Prostate gland (tissue), 2 donors: ENCODE data around the gene SORL1. TPM values are rescaled to one million over a fixed set of nuclear protein-coding genes. Genes with fewer than 3 reads are reported as not detected.
A peak's percentile ranks its signal among the peaks of the same experiment; 100 is the strongest.

Source experiments
- DNase-seq: peaks from one replicate; pipeline ENCODE4 v3.0.0-alpha.2; 2019; ENCODE audit warnings: low spot score
- H3K27ac ChIP-seq, 2 donors: fragments of 200-600 bp; sonication (generic); 2 replicates each; pipeline ENCODE4 v1.5.1; 2017 to 2019
- H3K27me3 ChIP-seq: fragments of 200-600 bp; sonication (generic); replicated peaks from 2 replicates; pipeline ENCODE4 v1.5.1; 2019; ENCODE audit not compliant: insufficient read depth
- H3K36me3 ChIP-seq, 2 donors: fragments of 200-600 bp; sonication (generic); 1 replicate in 1 of 2; 2 replicates in 1 of 2; pipeline versions ENCODE4 v1.5.1 to v1.8.1; 2017 to 2019
- H3K4me1 ChIP-seq: fragments of 200-600 bp; sonication (generic); replicated peaks from 2 replicates; pipeline ENCODE4 v1.5.1; 2019
- H3K4me3 ChIP-seq, 2 donors: fragments of 200-600 bp; sonication (generic); 2 replicates each; pipeline ENCODE4 v1.5.1; 2017 to 2019
- H3K9me3 ChIP-seq: fragments of 200-600 bp; sonication (generic); 2 replicates; pipeline ENCODE4 v1.5.1; 2017
- CTCF ChIP-seq, 4 experiments: fragments of 200-600 bp in 2 of 4; fragments of 450-650 bp in 2 of 4; sonication (generic) in 2 of 4; IDR thresholded peaks; 1 replicate in 3 of 4; 2 replicates in 1 of 4; pipeline ENCODE4 v1.5.1; 2016 to 2019; ENCODE audit warnings: antibody characterized with exemption in 4 of 4, mild to moderate bottlenecking in 2 of 4, moderate library complexity in 2 of 4
- POLR2A ChIP-seq: fragments of 450-650 bp; IDR thresholded peaks from one replicate; pipeline ENCODE4 v1.6.1; 2016; ENCODE audit warnings: antibody characterized with exemption, mild to moderate bottlenecking
- POLR2AphosphoS5 ChIP-seq: sonication (generic); formaldehyde crosslinking; IDR thresholded peaks from one replicate; pipeline ENCODE4 v1.6.1; 2017; ENCODE audit warnings: antibody characterized with exemption
- WGBS: methylation state at CpG from one replicate; pipeline ENCODE4 v1.1.5; 2018; 5-methylcytosine and 5-hydroxymethylcytosine counted together
- intact Hi-C: fragments of 100-400 bp; cut with DNase I; formaldehyde crosslinking; loops from one replicate; pipeline ENCODE4 v1.14.2; 2022
- total RNA-seq, 2 donors: library from RNA; depleted of rRNA; stranded (reverse); fragments of >200 nt; gene quantifications; one replicate each; pipeline ENCODE4 v1.1.0, GENCODE V29; 2016

Gene SORL1
- total RNA-seq, 2 donors from 2014 or later = 77.4 to 97.6 TPM

GRCh38 chr11:121443688-121444275 lies 8.3 kb upstream of the SORL1 start:
- 66% methylated on average over 4 of the region's 4 CpGs for WGBS
- H3K36me3 ChIP-seq = no peaks in the 10 kb centered on the region
- H3K27me3 ChIP-seq = no peaks in the 10 kb centered on the region
- no peak overlapping the region for H3K27ac ChIP-seq
- H3K9me3 ChIP-seq = no peaks in the 10 kb centered on the region
- intact Hi-C loops = no loop called here
- no peak overlapping the region for H3K4me3 ChIP-seq
- DNase-seq = no peak
- no peaks in the 10 kb centered on the region for H3K4me1 ChIP-seq
- TF ChIP-seq CTCF (IDR thresholded peaks at IDR 0.05) (no peak), POLR2AphosphoS5 (no peak), POLR2A (no peak)

- TF ChIP-seq POLR2AphosphoS5 (no peak), POLR2A (no peak), CTCF (IDR thresholded peaks at IDR 0.05) (no peak)
- intact Hi-C loops = no loop called here
- Histone ChIP-seq H3K27me3 (no peaks in the 10 kb centered on the region), H3K4me3 (no peak overlapping the region), H3K4me1 (no peaks in the 10 kb centered on the region), H3K36me3 (no peaks in the 10 kb centered on the region), H3K27ac (no peak overlapping the region), H3K9me3 (no peaks in the 10 kb centered on the region)
- DNase-seq = no peak
- WGBS = 83% methylated on average over 3 of the region's 3 CpGs
Measured at GRCh38 chr11:121444526-121444925, 7.6 kb upstream of the SORL1 start.

- H3K9me3 ChIP-seq = no peaks in the 10 kb centered on the region
- TF ChIP-seq CTCF (IDR thresholded peaks at IDR 0.05) (no peak), POLR2AphosphoS5 (no peak), POLR2A (no peak)
- no peak overlapping the region for H3K27ac ChIP-seq
- no peak overlapping the region for H3K4me3 ChIP-seq
- no peaks in the 10 kb centered on the region for H3K27me3 ChIP-seq
- WGBS = 88% methylated on average over 14 of the region's 14 CpGs
- intact Hi-C loops = no loop called here
- no peak for DNase-seq
- no peaks in the 10 kb centered on the region for H3K36me3 ChIP-seq
- H3K4me1 ChIP-seq = no peaks in the 10 kb centered on the region
Measured at GRCh38 chr11:121445071-121445768, 6.9 kb upstream of the SORL1 start.

- H3K27me3 ChIP-seq = no peaks in the 10 kb centered on the region
- H3K4me3 ChIP-seq = no peak overlapping the region
- DNase-seq = no peak
- no peaks in the 10 kb centered on the region for H3K4me1 ChIP-seq
- H3K9me3 ChIP-seq = no peaks in the 10 kb centered on the region
- intact Hi-C loops = no loop called here
- TF ChIP-seq CTCF (IDR thresholded peaks at IDR 0.05) = peak in 2 of 4 experiments; percentile 10 to 25
- TF ChIP-seq POLR2AphosphoS5 = no peak
- H3K27ac ChIP-seq = no peak overlapping the region
- WGBS = 26% methylated on average over 4 of the region's 4 CpGs
- H3K36me3 ChIP-seq = no peaks in the 10 kb centered on the region
Measured at GRCh38 chr11:121446752-121447156, 5.4 kb upstream of the SORL1 start.

GRCh38 chr11:121448011-121448410 lies 4.1 kb upstream of the SORL1 start:
- H3K4me3 ChIP-seq = no peak overlapping the region
- H3K36me3 ChIP-seq = no peaks in the 10 kb centered on the region
- no peak for DNase-seq
- 91% methylated on average over 4 of the region's 4 CpGs for WGBS
- no peak overlapping the region for H3K27ac ChIP-seq
- H3K4me1 ChIP-seq = no peaks in the 10 kb centered on the region
- no peaks in the 10 kb centered on the region for H3K9me3 ChIP-seq
- no peaks in the 10 kb centered on the region for H3K27me3 ChIP-seq
- intact Hi-C loops = no loop called here
- TF ChIP-seq POLR2AphosphoS5 (no peak), CTCF (IDR thresholded peaks at IDR 0.05) (no peak), POLR2A (no peak)
